ENCODE results near the gene CYB5RL. TPM values are rescaled to one million over a fixed set of nuclear protein-coding genes. Genes with fewer than 3 reads are reported as not detected.
"Not testable (repeated sequence)": the region's sequence is repeated elsewhere in the genome, so short reads cannot be mapped to it uniquely, and the experiment has no call there.

The CYB5RL gene
- 1 to 10 TPM; 5.5 to 5.7 TPM for total RNA-seq
- long read RNA-seq, partial matches to known transcripts = 5 of 8 reads
- long read RNA-seq, other reads (novel, unspliced or antisense) = 3 of 8 reads

GRCh38 chr1:54199765-54200518 lies at the start of gene CYB5RL, which contains the start of gene MRPL37:
TSS of gene CYB5RL (minus strand) at chr1:54200030. CDS start at chr1:54195616, 4,414 bp downstream.
TSS of gene MRPL37 (plus strand) at chr1:54200167. CDS start at chr1:54200244, 77 bp downstream.
- ATAC-seq = peak; percentile 98
- DNase-seq = peak; percentile 93 to 94
- intact Hi-C loops (cut with DNase I, micrococcal nuclease) = no loop called here

GRCh38 chr1:54248966-54249365 lies 49.1 kb upstream of the CYB5RL start:
- ATAC-seq (peak; percentile 23), DNase-seq (no peak)
- intact Hi-C loops (cut with DNase I, micrococcal nuclease) = no loop called here

- DNase-seq (no peak), ATAC-seq (no peak)
- intact Hi-C loops (cut with DNase I, micrococcal nuclease) = no loop called here
Measured at GRCh38 chr1:54247863-54248515, 48.2 kb upstream of the CYB5RL start.

- intact Hi-C loops (cut with DNase I, micrococcal nuclease) = no loop called here
Measured at GRCh38 chr1:54246116-54246721, 46.4 kb upstream of the CYB5RL start.

GRCh38 chr1:54245501-54245900 lies 45.7 kb upstream of the CYB5RL start:
- no peak for DNase-seq
- intact Hi-C loops (cut with DNase I, micrococcal nuclease) = no loop called here
- no peak for ATAC-seq

More at GRCh38 chr1:54246116-54246721, 46.4 kb upstream of the CYB5RL start:
- DNase-seq (no peak), ATAC-seq (no peak)

GRCh38 chr1:54244655-54245054 lies 44.8 kb upstream of the CYB5RL start:
- ATAC-seq = no peak
- intact Hi-C loops (cut with DNase I, micrococcal nuclease) = no loop called here
- no peak for DNase-seq

GRCh38 chr1:54243022-54243421 lies 43.2 kb upstream of the CYB5RL start:
- intact Hi-C loops (cut with DNase I, micrococcal nuclease) = no loop called here
- ATAC-seq (no peak), DNase-seq (no peak)

GRCh38 chr1:54241364-54241763 lies 41.5 kb upstream of the CYB5RL start:
- DNase-seq (no peak), ATAC-seq (no peak)
- intact Hi-C loops (cut with DNase I, micrococcal nuclease) = no loop called here

GRCh38 chr1:54240741-54241335 lies 41.0 kb upstream of the CYB5RL start:
- no peak for ATAC-seq
- DNase-seq = no peak
- intact Hi-C loops (cut with DNase I, micrococcal nuclease) = no loop called here

GRCh38 chr1:54239631-54240031 lies 39.8 kb upstream of the CYB5RL start:
- intact Hi-C loops (cut with DNase I, micrococcal nuclease) = no loop called here
- DNase-seq = no peak
- no peak for ATAC-seq

GRCh38 chr1:54239035-54239383 lies 39.2 kb upstream of the CYB5RL start:
- intact Hi-C loops (cut with DNase I, micrococcal nuclease) = no loop called here
- no peak for ATAC-seq
- DNase-seq = no peak

GRCh38 chr1:54238353-54239034 lies 38.7 kb upstream of the CYB5RL start:
- DNase-seq = no peak
- intact Hi-C loops (cut with DNase I, micrococcal nuclease) = no loop called here
- ATAC-seq = no peak

- intact Hi-C loops (cut with DNase I, micrococcal nuclease) = no loop called here
- no peak for ATAC-seq
- DNase-seq = no peak
Measured at GRCh38 chr1:54237586-54237985, 37.8 kb upstream of the CYB5RL start.

GRCh38 chr1:54234284-54234683 lies 34.5 kb upstream of the CYB5RL start:
- ATAC-seq (no peak), DNase-seq (no peak)
- intact Hi-C loops (cut with DNase I, micrococcal nuclease) = no loop called here

GRCh38 chr1:54233196-54233595 lies 33.4 kb upstream of the CYB5RL start:
- ATAC-seq; intact Hi-C loops (cut with DNase I, micrococcal nuclease); DNase-seq: not testable (repeated sequence)

GRCh38 chr1:54230507-54231339 lies 30.9 kb upstream of the CYB5RL start:
- intact Hi-C loops (cut with DNase I, micrococcal nuclease) = no loop called here
- ATAC-seq = no peak

GRCh38 chr1:54229281-54229891 lies 29.6 kb upstream of the CYB5RL start:
- DNase-seq (no peak), ATAC-seq (peak; percentile 36)
- intact Hi-C loops (cut with DNase I, micrococcal nuclease) = no loop called here

More at GRCh38 chr1:54230507-54231339, 30.9 kb upstream of the CYB5RL start:
- no peak for DNase-seq

GRCh38 chr1:54228638-54229079 lies 28.8 kb upstream of the CYB5RL start:
- DNase-seq = no peak
- intact Hi-C loops (cut with DNase I, micrococcal nuclease) = no loop called here
- peak; percentile 17 for ATAC-seq
